A673 (cell line): ENCODE measurements around the gene IL12RB2. TPM values are rescaled to one million over a fixed set of nuclear protein-coding genes. Genes with fewer than 3 reads are reported as not detected.

Experiments
- BruUV-seq: library from RNA; stranded (reverse); fragments of 400-500 nt; replicated peaks from 2 replicates; lab custom pipeline; 2021; lab: Mats Ljungman, UMichigan
- CTCF ChIA-PET: fragments of 300-600 bp; sonication (Branson Sonifier 250); formaldehyde crosslinking; loops from one replicate; lab custom pipeline; 2022; ENCODE audit warnings: antibody characterized with exemption; lab: Charles Lee
- POLR2A ChIA-PET: fragments of 300-600 bp; sonication (Branson Sonifier 250); formaldehyde crosslinking; loops from one replicate; lab custom pipeline; 2022; ENCODE audit warnings: antibody characterized with exemption; ENCODE audit not compliant: low non-redundant PET; lab: Charles Lee
- DNase-seq: peaks from one replicate; pipeline ENCODE4 v3.0.0-alpha.2; 2015; ENCODE audit warnings: low spot score
- H3K27ac ChIP-seq: fragments of 200-600 bp; sonication (generic); 2 replicates; pipeline ENCODE4 v1.5.1; 2016; ENCODE audit warnings: mixed run types, low read depth, mild to moderate bottlenecking, mixed read lengths, antibody characterized with exemption, low read length; ENCODE audit not compliant: poor library complexity, severe bottlenecking
- H3K27me3 ChIP-seq: fragments of 200-600 bp; sonication (generic); replicated peaks from 2 replicates; pipeline ENCODE4 v1.6.1; 2017; ENCODE audit warnings: mixed run types, low read depth, mild to moderate bottlenecking, mixed read lengths, antibody characterized with exemption, low read length; ENCODE audit not compliant: insufficient read depth, poor library complexity
- H3K36me3 ChIP-seq: fragments of 200-600 bp; sonication (generic); 2 replicates; pipeline ENCODE4 v1.6.1; 2016; ENCODE audit warnings: mixed run types, mild to moderate bottlenecking, mixed read lengths, antibody characterized with exemption, low read length; ENCODE audit not compliant: insufficient read depth, poor library complexity, severe bottlenecking
- H3K4me1 ChIP-seq: fragments of 200-600 bp; sonication (generic); 2 replicates; pipeline ENCODE4 v1.6.1; 2017; ENCODE audit warnings: mixed run types, mild to moderate bottlenecking, mixed read lengths, antibody characterized with exemption, low read length; ENCODE audit not compliant: insufficient read depth, poor library complexity, severe bottlenecking
- H3K4me3 ChIP-seq: fragments of 200-600 bp; sonication (generic); 2 replicates; pipeline ENCODE4 v1.5.1; 2016; ENCODE audit warnings: low read depth, mixed run types, mild to moderate bottlenecking, mixed read lengths, low read length; ENCODE audit not compliant: poor library complexity, severe bottlenecking
- H3K9me3 ChIP-seq: fragments of 200-600 bp; sonication (generic); 2 replicates; pipeline ENCODE4 v1.6.1; 2016; ENCODE audit warnings: mixed run types, low read depth, mild to moderate bottlenecking, mixed read lengths, antibody characterized with exemption, low read length; ENCODE audit not compliant: poor library complexity, severe bottlenecking
- CTCF ChIP-seq: fragments of 300-800, 200-600 bp; sonication (generic); conservative IDR thresholded peaks from 2 replicates; pipeline ENCODE4 v1.5.1; 2017; ENCODE audit warnings: low read depth, mild to moderate bottlenecking, antibody characterized with exemption, low read length, moderate library complexity, mixed read lengths
- EZH2 ChIP-seq: fragments of 200-600 bp; sonication (generic); IDR thresholded peaks from 2 replicates; pipeline ENCODE4 v1.6.1; 2017; ENCODE audit warnings: borderline replicate concordance, low read depth, mild to moderate bottlenecking, mixed read lengths, antibody characterized with exemption, low read length; ENCODE audit not compliant: poor library complexity, severe bottlenecking
- intact Hi-C: fragments of 100-400 bp; cut with micrococcal nuclease; formaldehyde crosslinking; loops from one replicate; pipeline ENCODE4 v1.10.0; 2022; ENCODE audit not compliant: unreplicated experiment
- total RNA-seq: library from RNA; stranded (reverse); gene quantifications from 2 replicates; pipeline ENCODE4 v1.2.3, GENCODE V29; 2021

Gene IL12RB2
- total RNA-seq, 1 experiment from 2014 or later = 0.39 TPM

- BruUV-seq = no TSS peak
- Histone ChIP-seq H3K27ac (no peak overlapping the region), H3K4me1 (no peaks in the 10 kb centered on the region), H3K36me3 (no peaks in the 10 kb centered on the region), H3K4me3 (no peak overlapping the region), H3K9me3 (no peaks in the 10 kb centered on the region), H3K27me3 (no peaks in the 10 kb centered on the region)
- TF ChIP-seq CTCF = no peak
- TF ChIP-seq EZH2 = no peak
- POLR2A ChIA-PET = no interaction called here
- CTCF ChIA-PET = no interaction called here
- intact Hi-C loops = no loop called here
- DNase-seq = no peak
Observed at GRCh38 chr1:67352211-67352610, 44.5 kb downstream of the IL12RB2 start.

- no peak overlapping the region for H3K27ac ChIP-seq
- intact Hi-C loops = no loop called here
- no TSS peak for BruUV-seq
Observed at GRCh38 chr1:67355745-67356424, 48.2 kb downstream of the IL12RB2 start.

DNA sequence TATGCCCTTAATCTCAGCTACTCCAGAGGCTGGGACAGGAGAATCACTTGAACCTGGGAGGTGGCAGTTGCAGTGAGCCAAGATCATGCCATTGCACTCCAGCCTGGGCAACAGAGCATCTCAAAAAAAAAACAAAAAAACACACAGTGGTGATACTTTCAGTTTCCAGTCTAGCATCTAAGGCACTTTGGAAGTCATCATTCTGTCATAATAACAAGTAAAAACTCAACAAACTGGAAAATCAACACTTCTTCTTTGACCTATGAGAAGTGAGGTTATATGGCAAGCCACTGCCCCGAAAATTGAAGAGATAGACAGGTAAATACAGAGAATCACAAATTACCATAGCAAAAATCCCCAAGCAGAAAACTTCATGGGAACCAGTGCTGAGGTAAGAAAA is 51.9 kb downstream of the IL12RB2 start:
- CTCF ChIA-PET = no interaction called here
- TF ChIP-seq CTCF (no peak), EZH2 (no peak)
- intact Hi-C loops = no loop called here
- BruUV-seq = no TSS peak
- POLR2A ChIA-PET = no interaction called here
- H3K27ac ChIP-seq = no peak overlapping the region
- no peaks in the 10 kb centered on the region for H3K27me3 ChIP-seq
- DNase-seq = no peak
- no peak overlapping the region for H3K4me3 ChIP-seq
- no peaks in the 10 kb centered on the region for H3K4me1 ChIP-seq
- H3K36me3 ChIP-seq = no peaks in the 10 kb centered on the region
- H3K9me3 ChIP-seq = no peaks in the 10 kb centered on the region

More at GRCh38 chr1:67355745-67356424, 48.2 kb downstream of the IL12RB2 start:
- no peaks in the 10 kb centered on the region for H3K27me3 ChIP-seq
- H3K4me1 ChIP-seq = no peaks in the 10 kb centered on the region
- no peak overlapping the region for H3K4me3 ChIP-seq
- ChIA-PET CTCF (no interaction called here), POLR2A (no interaction called here)
- H3K9me3 ChIP-seq = no peaks in the 10 kb centered on the region
- TF ChIP-seq EZH2 = no peak
- TF ChIP-seq CTCF = no peak
- no peak for DNase-seq
- no peaks in the 10 kb centered on the region for H3K36me3 ChIP-seq
